ENCODE measurements around the gene C11orf68. TPM values are rescaled to one million over a fixed set of nuclear protein-coding genes. Genes with fewer than 3 reads are reported as not detected.

Gene C11orf68
- total and polyA plus RNA-seq, 2 experiments from 2014 or later, result 16.8 to 23.2 TPM

DNA sequence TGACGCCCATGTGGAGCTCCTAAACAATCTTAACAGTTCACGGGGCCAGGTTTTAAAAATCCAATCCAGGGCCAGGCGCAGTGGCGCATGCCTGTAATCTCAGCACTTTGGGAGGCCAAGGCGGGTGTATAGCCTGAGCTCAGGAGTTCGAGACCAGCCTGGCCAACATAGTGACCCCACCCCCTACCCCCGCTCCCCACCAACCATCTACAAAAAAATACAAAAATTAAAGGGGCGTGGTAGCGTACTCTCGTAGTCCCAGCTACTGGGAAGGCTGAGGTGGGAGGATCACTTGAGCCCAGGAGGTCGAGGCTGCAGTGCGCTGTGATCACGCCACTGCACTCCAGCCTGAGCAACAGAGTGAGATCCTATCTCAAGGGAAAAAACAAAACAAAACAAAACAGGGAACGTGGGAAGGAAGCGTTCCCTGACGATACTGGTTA lies 42.0 kb upstream of the C11orf68 start (continued):
- TF ChIP-seq, protein P1, sequence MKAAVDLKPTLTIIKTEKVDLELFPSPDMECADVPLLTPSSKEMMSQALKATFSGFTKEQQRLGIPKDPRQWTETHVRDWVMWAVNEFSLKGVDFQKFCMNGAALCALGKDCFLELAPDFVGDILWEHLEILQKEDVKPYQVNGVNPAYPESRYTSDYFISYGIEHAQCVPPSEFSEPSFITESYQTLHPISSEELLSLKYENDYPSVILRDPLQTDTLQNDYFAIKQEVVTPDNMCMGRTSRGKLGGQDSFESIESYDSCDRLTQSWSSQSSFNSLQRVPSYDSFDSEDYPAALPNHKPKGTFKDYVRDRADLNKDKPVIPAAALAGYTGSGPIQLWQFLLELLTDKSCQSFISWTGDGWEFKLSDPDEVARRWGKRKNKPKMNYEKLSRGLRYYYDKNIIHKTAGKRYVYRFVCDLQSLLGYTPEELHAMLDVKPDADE (IDR thresholded peaks at IDR 0.05), result no peak
- TF ChIP-seq CREB1 (CRISPR knock-in tag; IDR thresholded peaks at IDR 0.05; ENCODE audit: low read depth) (no peak), POLR2AphosphoS5 (IDR thresholded peaks at IDR 0.05; ENCODE audit: low read depth) (no peak), JUNB (IDR thresholded peaks at IDR 0.05; ENCODE audit: unreplicated experiment) (no peak), EZH2phosphoT487 (IDR thresholded peaks at IDR 0.05; ENCODE audit: unreplicated experiment) (no peak), ZNF331 (CRISPR knock-in tag; IDR thresholded peaks at IDR 0.05; ENCODE audit: low read depth) (no peak), STAT1 (IDR thresholded peaks at IDR 0.05; ENCODE audit: unreplicated experiment) (no peak), ZNF114 (CRISPR knock-in tag; IDR thresholded peaks at IDR 0.05) (no peak)
- TF ChIP-seq, protein P2, sequence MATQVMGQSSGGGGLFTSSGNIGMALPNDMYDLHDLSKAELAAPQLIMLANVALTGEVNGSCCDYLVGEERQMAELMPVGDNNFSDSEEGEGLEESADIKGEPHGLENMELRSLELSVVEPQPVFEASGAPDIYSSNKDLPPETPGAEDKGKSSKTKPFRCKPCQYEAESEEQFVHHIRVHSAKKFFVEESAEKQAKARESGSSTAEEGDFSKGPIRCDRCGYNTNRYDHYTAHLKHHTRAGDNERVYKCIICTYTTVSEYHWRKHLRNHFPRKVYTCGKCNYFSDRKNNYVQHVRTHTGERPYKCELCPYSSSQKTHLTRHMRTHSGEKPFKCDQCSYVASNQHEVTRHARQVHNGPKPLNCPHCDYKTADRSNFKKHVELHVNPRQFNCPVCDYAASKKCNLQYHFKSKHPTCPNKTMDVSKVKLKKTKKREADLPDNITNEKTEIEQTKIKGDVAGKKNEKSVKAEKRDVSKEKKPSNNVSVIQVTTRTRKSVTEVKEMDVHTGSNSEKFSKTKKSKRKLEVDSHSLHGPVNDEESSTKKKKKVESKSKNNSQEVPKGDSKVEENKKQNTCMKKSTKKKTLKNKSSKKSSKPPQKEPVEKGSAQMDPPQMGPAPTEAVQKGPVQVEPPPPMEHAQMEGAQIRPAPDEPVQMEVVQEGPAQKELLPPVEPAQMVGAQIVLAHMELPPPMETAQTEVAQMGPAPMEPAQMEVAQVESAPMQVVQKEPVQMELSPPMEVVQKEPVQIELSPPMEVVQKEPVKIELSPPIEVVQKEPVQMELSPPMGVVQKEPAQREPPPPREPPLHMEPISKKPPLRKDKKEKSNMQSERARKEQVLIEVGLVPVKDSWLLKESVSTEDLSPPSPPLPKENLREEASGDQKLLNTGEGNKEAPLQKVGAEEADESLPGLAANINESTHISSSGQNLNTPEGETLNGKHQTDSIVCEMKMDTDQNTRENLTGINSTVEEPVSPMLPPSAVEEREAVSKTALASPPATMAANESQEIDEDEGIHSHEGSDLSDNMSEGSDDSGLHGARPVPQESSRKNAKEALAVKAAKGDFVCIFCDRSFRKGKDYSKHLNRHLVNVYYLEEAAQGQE (IDR thresholded peaks at IDR 0.05; ENCODE audit: unreplicated experiment), result no peak

DNA sequence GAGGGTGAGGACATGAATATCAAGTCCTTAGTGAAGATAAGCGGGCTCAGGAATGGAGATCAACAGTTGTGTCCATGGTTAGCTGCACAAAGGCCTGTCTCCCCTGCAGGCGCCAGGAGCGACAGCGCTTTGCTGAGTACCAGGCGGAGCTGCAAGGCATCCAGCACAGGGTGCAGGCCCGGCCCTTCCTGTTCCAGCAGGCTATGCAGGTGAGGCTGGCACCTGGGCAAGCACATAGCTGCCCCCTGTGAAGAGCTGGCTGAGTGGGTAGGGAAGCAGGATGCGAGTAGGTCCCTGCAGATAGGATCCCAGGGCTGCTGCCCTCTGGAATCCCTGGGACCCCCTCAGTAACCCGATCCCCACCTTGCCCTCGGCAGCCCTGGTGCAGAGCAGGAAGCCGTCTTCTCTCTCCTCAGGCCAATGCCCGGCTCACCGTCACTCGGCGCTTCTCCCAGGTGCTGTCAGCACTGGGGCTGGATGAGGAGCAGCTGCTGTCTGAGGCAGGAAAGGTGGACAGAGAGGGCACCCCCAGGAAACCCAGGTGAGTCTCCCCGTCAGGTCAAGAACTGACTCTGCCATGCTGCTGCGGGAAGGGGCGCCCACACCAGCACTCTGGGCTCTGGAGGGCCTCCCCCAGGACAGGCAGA lies 40.0 kb upstream of the C11orf68 start:
- H4K20me1 ChIP-seq (replicated peaks; ENCODE audit: insufficient read depth), result peaks cover 13% of the 10 kb centered on the region
- 0 out of 2 replicates have a peak overlapping the region, but pooled peaks have one; percentile 26 for H3K4me2 ChIP-seq
- ATAC-seq (no peak; the same call in 2 of the 3 replicates), DNase-seq (ENCODE audit: low spot score) (peak; percentile 40)
- no peak for TF ChIP-seq EZH2 (IDR thresholded peaks at IDR 0.05; ENCODE audit: low read depth, unreplicated experiment)
- no peak for TF ChIP-seq EZH2phosphoT487 (IDR thresholded peaks at IDR 0.05; ENCODE audit: unreplicated experiment)
- no peak for TF ChIP-seq CREB1 (CRISPR knock-in tag; IDR thresholded peaks at IDR 0.05; ENCODE audit: low read depth)
- no peaks in the 10 kb centered on the region for H3K27me3 ChIP-seq (ENCODE audit: insufficient read depth)
- H3K4me3 ChIP-seq, result no peak overlapping the region
- 0 out of 2 replicates have a peak, but pooled peaks cover 3% of the 10 kb centered on the region for H3F3A ChIP-seq (replicated peaks; ENCODE audit: low read depth)
- peaks cover 19% of the 10 kb centered on the region for H3K79me2 ChIP-seq (replicated peaks; ENCODE audit: insufficient read depth)
- H3K9me2 ChIP-seq (ENCODE audit: insufficient read depth), result no peaks in the 10 kb centered on the region
- H3K36me3 Mint-ChIP-seq (ENCODE audit: low read depth), result peaks cover 8% of the 10 kb centered on the region; the same call in 1 of the 3 replicates
- H2AFZ ChIP-seq, result no peak overlapping the region
- no peaks in the 10 kb centered on the region for H3K36me3 ChIP-seq (ENCODE audit: insufficient read depth)
- H3K4me3 Mint-ChIP-seq, result no peak overlapping the region
- H3K4me1 ChIP-seq (ENCODE audit: insufficient read depth), result peaks cover 8% of the 10 kb centered on the region
- peaks cover 17% of the 10 kb centered on the region for H3K4me1 Mint-ChIP-seq
- H3K27me3 Mint-ChIP-seq (ENCODE audit: insufficient read depth, low read depth, poor library complexity), result peaks cover 14% of the 10 kb centered on the region
- H3K9me3 Mint-ChIP-seq, result peaks cover 2% of the 10 kb centered on the region; the same call in 1 of the 3 replicates
- no peak overlapping the region for H3K27ac ChIP-seq (ENCODE audit: low read depth)
- no peak overlapping the region for H3K27ac Mint-ChIP-seq
